NCI-H1694 (cell line): ENCODE measurements around the gene AGPS.
"Not testable (repeated sequence)": the region's sequence is repeated elsewhere in the genome, so short reads cannot be mapped to it uniquely, and the experiment has no call there.

ENCODE experiments used
- DNase-seq: peaks from one replicate; lab custom pipeline; 2025; lab: John Stamatoyannopoulos, UW

AGPS gene

GRCh38 chr2:177474998-177475397 lies 82.4 kb downstream of the AGPS start:
- no peak for DNase-seq

DNA sequence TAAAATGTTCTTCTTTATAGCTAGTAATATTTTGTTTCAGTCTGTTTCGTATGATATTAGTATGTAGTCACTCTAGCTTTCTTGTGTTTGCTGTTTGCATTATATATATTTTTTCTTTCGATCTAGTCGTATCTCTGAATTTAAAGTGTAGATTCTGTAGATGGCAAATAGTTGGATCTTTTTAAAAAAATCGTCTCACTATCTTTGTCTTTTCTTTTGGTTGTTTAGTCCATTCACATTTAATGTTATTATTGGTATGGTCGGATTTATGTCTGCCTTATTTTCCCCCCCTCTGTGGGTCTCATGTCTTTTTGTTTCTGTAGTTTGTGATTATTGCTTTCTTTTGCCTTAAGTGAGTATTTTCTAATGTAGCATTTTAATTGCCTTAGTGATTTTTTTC lies 84.3 kb downstream of the AGPS start:
- no peak for DNase-seq

DNA sequence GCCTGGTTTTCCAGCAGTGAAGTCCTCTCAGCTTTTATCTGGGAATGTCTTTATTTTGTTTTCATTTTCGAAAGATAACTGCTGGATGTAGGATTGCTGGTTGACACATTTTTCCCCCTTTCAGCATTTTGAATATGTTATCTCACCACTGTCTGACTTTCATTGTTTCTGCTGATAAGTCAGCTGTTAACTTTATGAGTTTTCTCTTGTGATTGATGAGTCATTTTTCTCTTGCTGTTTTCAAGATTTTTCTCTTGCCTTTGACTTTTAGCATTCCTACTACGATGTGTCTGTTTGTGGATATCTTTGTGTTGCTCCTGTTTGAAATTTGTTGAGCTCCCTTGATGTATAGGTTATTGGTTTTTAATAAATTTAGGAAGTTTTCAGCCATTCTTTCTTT lies 85.5 kb downstream of the AGPS start:
- DNase-seq: no peak

- DNase-seq: no peak
These were observed 86.3 kb downstream of the AGPS start for GRCh38 chr2:177478907-177479306.

- DNase-seq: no peak
These were observed 89.6 kb downstream of the AGPS start for GRCh38 chr2:177482195-177482594.

DNA sequence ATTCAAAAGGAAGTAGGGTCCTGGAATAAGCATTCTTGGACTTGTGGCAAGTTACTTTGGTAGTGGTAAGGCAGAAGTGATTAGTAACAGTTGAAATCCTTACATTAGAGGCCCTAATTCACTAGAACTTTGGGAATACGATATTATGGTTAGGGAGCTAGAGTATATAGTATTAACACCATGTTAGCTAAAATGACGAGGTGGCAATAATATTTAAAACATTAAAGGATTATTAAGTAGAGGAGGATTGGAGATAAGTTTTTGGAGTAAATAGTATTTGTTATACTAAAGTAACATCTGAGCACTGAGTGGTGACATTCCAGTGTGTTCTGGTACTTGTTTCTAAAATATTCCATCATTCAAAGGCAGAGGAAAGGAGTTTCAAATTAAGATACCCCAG lies 91.0 kb downstream of the AGPS start:
- no peak for DNase-seq

DNA sequence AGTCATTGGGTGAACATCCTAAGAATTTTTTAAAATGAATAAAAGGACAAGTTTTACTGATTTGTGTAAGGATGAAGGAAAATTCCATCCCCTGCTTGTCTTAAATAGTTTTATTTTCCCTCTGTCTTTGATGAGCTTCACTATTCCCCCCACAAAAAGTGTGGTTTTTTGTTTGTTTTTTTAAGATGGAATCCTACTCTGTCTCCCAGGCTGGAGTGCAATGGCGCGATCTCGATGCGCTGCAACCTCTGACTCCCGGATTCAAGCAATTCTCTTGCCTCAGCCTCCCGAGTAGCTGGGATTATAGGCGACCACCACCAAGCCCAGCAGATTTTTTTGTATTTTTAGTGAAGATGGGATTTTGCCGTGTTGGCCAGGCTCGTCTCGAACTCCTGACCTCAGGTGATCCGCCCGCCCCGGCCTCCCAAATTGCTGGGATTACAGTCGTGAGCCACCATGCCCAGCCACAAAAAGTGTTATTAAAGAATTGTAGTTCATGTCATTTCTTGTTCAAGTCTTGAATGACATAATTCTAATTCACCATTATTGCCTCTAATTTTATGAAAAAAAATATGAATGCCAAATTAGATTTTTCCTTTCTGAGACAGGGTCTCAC lies 91.7 kb downstream of the AGPS start:
- DNase-seq: no peak

GRCh38 chr2:177485657-177486056 lies 93.1 kb downstream of the AGPS start:
- not testable (repeated sequence) for DNase-seq

DNA sequence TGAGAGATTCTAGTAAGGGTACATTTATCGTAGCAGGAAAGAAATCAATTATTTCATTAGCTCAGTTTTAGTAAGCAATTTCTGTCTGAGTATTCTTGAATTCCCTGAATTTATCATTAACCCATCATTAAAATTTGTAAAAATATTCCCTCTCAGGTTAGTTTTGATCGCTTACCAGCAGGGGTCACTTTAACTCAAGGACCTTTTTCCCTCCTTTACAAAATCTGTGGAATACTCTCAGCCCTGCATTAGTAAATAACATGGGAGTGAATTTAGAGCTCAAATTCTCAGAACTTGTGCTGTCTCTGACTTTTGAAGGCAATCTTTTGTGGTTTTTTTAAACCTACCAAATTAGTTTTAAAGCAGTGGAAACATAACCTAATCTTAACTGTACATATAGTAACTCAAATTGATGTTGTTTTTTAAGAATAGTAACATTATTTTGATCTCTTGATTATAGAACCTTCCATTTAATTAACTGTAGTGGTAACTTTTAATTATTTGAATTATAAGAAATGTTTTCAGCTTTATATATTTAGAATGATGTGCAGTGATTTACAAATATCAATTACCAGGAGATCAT lies 97.2 kb downstream of the AGPS start:
- peak; percentile 75 for DNase-seq

DNA sequence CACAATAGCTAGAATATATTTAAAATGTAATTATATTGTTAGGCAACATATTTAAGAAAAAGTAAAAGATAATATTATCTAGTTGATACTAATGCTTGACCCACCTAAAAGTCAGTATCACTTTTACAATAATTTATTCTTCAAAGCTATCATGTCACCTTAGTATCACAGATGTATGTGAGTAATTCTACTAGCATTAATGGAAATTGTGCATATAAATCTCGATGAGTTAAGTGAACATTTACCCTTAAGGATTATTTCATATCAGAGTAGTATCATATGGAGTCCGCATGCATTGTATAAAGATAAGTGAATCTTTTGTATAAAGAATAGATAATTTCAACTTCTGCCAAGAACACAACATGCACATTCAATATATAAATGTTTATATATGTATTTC lies 103.4 kb downstream of the AGPS start:
- DNase-seq: no peak

DNA sequence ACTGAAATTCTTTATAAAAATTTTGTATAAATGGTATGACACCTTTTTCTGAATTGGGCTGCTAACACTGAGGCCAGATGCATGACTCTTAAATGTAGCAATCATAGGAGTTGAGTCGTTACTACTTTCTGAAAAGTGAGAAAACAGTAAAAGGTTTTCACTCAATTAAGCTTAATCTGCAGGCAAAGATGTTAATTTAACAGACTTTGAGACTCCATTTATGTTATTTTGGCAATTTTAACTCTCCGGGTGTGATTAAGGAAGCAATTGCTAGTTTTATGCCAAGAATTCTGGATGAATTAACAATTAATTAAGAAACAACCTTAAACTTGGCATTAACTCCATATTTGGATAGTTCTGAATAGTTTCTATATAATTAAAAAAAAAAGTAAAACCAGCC lies 104.3 kb downstream of the AGPS start:
- DNase-seq: no peak

DNA sequence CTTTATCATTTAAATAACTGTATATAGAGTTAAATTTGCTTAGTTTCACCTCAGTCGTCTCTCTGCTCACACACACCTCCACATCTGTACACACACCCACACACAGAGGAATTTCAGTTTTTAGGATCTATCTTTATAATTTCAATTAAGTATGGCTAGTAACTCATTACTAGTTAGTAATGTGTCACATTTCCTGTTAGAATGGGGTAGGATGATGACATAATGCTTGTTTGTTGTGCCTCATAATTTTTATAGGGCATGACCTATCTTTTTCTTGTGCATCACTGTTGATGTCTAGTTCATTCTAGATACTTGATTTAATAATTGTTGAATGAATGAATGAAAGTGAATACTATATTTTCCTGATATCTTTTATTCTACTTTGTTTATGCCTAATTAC lies 108.6 kb downstream of the AGPS start:
- no peak for DNase-seq

- DNase-seq: no peak
These were observed 113.9 kb downstream of the AGPS start for GRCh38 chr2:177506505-177506904.

DNA sequence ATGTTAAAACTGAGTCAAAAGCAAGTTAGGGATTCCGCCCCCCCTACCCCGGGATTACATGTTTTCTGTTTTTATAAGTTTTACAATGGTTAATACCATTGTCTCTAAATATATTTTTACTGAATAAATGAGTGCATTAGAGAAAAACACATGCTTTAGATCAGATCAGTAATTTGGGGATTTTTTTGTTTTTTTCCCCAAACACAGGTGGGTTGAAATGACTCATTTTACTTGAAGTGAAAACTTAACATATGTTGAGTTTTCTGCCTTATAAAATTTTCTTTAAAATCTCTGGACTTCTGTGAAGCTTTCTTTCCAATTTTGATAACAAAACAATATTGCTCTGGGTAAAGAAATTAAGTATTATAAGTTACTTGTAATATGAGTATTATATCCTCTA lies 114.4 kb downstream of the AGPS start:
- DNase-seq: no peak

DNA sequence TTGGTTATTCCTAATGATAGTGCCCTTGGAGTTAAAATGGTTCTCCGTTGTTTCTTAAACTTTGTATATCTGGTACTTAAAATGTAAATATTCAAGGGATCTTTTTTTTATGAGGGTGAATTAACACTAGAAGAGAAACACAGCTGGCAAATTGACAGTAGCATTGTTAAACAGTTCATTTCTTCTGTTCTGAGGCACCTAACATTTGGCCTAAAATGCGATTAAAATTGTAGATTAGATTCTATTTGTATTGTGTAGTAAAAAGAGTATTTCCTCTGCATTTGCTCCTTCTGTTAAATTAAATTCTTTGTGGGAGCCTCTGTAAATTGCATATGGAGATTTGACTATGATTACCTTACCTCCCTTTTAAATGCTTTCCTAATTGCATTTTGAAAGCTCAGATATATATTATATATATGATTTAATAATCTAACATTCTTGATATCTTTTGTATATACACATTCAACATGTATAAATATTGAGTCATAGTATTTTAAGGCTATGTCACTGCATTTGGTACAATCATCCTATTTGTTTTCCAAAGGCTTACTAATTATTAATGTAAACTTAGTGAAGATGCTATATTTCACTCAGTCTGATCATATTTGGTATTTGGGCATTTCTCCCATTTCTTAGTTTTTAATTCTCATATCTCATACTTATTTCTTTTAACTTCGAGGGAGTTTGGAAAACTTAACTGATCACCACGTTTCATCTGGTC lies 124.4 kb downstream of the AGPS start:
- DNase-seq: no peak

- no peak for DNase-seq
These were observed 126.2 kb downstream of the AGPS start for GRCh38 chr2:177518754-177519153.

- no peak for DNase-seq
These were observed 127.1 kb downstream of the AGPS start for GRCh38 chr2:177519534-177520115.

GRCh38 chr2:177520324-177520723 lies 127.8 kb downstream of the AGPS start:
- peak; percentile 90 for DNase-seq

GRCh38 chr2:177523781-177524180 lies 131.2 kb downstream of the AGPS start:
- DNase-seq: no peak

- DNase-seq: no peak
These were observed 132.9 kb downstream of the AGPS start for GRCh38 chr2:177525351-177525924.

GRCh38 chr2:177528351-177528933 lies 135.9 kb downstream of the AGPS start:
- no peak for DNase-seq

DNA sequence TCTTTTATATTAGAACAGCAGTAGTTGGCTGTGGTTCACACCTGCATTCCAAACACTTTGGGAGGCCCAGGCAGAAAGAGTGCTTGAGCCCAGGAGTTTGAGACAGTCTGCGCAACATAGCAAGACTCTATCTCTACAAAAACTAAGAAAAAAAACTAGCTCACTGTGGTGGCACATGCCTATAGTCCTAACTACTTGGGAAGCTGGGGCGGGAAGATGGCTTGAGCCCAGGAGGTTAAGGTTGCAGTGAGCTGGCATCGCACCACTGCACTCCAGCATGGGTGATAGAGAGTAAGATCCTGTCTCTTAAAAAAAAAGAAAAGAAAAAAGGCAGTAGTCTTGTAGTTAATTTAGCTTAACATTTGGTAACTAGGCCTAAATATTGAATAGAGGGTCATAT lies 136.6 kb downstream of the AGPS start:
- no peak for DNase-seq

DNA sequence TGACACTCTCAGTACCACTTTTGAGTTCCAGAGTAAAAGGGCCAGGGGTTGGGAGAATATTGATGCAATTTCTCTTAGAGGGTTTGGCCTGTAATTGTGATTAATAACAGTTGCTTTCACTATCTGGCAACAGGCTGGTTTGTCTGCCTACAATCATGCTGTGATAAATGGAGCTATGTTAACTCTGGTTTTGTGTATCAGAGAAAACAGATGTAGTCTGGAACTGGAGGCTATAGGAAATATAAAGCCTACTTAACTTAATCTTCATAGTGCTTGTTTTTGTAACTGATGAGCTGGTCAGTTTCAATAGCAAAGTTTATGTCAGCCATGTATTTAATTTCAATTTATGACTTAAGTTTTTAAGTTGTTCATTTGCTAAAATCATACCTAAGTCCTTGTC lies 138.0 kb downstream of the AGPS start:
- DNase-seq: peak; percentile 24
